CD4-positive, alpha-beta T cell treated with Interleukin-10 for 1 hour (primary cell): ENCODE data around the gene BOK.

Source experiments
- DNase-seq: peaks from one replicate; pipeline ENCODE4 v3.0.0-alpha.2; 2020

BOK gene

DNA sequence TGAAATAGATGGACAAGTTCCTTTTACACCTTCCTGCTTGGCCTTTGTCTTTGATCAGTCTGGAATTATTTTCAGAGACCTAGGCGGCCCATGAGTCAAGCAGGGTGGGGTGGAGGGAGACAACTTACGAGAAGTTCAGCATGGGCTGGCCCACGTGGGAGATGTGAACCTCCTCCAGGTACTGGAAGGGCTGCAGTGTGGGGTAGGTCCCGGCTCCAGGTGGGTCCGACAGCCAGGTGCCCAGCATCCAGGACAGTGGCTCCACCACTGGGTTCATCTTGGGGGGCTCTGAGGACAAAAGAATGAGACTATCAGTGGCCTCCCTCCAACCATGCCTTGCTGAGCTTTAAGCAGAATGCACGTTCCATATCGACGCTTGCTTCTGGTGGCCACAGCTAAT is 47.6 kb downstream of the BOK start:
- no peak for DNase-seq

DNA sequence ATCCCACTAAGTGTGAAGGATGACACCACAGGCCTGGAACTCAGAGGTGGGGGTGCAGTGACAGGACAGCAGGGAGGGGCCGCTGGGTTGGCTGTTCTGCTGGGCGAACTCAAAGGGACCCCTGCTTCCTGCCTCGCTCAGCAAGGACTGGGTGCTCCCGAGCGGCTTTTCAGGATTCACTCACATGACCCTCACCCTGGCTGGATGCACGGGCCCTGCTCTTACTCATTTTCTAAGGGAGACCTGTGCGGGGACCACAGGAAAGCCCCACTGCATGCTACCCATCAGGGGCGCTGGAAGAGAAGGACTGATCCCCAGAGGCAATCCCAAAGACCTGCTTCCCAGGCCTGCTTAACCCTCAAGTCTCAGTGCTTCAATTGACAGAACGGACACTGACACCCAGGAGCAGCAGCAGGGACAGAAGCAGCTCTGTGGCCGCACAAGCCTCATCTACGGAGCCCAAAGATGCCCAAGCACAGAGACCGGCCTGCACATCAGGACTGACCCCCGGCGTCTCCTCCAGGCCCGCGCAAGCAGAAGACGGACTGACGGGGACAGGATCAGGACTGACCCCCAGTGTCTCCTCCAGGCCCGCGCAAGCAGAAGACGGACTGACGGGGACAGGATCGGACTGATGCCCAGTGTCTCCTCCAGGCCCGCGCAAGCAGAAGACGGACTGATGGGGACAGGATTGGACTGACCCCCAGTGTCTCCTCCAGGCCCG is 48.8 kb downstream of the BOK start:
- no peak for DNase-seq

DNA sequence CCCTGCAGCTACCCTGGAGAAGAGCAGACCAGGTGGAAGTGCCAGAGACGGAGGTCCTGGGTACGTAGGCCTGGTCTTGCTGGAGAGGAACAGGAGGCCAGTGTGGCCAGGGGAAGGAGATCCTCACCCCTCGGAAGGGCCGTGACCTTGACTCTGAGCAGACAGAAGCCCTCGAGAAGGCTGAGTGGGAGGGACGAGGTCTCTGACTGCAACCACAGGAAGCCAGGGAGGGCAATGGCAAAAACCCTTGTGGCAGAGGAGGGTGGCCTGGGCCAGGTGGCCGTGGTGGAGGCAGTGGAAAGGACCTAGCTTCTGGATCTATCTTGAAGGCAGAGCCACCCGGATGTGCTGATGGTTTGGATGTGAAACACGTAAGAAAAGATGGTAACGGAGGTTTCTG is 50.3 kb downstream of the BOK start:
- no peak for DNase-seq

DNA sequence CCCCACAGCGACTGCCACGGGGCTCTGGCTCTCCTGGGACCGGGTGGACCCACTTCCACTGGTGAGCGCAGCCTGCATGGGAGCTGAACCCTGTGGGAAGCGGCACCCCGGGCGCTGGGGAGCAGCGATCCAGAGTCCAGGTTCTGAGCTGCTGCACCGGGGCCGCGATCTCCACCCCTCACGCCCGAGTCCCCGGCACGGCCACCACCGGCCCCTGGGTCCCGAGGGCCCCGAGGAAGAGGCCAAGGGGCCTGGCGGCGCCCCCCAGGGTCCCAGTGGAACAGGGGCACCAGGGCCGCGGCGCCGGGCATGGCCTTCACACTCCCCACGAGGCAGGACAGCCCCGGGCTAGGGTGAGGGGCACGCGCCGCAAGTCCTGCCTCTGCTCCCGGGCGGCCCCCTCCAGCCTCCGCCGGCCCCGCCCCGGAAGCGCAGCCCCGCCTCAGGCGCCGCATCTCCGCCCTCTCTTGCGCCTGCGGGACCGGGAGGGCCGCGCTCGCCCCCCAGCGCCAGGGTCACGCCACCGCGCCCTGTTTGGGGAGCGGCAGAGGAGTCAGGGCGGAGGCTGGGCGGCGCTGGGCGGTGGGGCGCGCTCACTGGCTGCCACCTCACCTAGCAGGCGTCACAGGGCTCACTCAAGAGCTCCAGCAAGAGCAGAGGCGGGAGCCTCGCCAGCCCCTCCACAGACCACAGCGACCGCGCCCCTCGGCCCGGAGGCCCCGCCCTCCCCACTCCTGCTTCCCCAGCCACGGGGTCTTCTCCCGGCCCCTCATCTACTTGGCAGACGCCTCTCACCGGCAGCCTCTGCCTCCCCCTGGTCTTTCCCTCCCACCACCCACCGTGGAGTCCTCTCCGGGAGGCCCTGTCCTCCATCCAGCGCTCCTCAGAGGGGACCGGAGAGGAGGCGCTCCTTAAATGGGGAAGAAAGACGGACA is 51.6 kb downstream of the BOK start:
- DNase-seq, result peak; percentile 93

DNA sequence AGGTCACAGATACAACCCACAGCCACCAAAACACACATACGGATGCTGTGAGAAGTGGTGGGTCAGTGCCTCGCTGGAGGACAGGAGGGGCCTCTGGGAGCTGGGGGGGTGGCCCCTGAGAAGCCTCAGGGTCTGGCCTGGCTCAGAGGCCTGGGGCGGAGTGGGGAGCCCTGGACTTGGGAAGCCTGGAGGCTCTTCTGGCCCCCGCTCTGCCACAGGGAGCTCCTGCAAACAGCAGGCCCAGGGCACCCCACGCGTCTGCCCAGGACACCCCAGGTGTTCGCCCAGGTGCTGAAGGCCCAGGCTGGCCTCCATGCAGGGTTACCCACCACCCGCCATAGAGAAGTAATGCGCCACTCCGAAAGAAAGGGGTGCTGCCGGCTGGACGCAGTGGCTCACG is 52.5 kb downstream of the BOK start:
- DNase-seq, result no peak

DNA sequence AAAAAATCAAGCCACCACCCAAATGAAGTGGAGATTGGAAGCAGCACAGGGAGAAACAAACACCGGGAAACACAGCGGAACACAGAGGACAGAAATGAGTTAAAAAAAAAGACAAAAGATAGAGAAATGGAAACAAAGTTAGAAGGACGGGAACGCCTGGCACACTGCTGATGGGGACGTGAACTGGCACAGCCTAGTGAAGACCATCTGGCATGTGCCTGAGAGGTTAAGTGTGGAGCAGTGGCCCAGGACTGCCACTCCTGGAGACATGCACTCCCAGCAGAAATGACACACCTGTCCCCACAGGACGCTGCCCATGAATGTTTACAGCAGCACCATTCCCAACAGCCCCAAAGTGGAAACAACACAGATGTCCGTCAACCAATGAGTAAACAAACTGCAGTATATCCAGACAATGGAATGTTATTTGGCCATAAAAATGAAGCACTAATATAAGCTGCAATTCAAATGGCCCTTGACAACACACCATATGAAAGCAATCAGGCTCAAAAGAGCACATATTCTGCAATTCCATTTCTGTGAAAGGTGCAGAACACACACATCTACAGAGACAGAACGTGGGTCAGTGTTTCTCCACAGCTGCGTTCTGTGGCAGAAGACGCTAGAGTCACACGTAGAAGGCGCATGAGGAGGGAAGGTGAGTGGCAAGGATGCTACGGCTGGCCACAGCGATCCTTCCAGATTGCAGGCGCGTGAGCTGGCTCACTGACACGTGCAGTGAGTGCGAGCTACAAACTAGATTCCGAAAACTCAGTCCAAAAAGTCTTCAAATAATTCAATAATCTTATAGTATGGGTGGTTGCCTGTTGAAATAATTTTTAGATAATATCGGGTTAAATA is 53.8 kb downstream of the BOK start:
- DNase-seq, result no peak

DNA sequence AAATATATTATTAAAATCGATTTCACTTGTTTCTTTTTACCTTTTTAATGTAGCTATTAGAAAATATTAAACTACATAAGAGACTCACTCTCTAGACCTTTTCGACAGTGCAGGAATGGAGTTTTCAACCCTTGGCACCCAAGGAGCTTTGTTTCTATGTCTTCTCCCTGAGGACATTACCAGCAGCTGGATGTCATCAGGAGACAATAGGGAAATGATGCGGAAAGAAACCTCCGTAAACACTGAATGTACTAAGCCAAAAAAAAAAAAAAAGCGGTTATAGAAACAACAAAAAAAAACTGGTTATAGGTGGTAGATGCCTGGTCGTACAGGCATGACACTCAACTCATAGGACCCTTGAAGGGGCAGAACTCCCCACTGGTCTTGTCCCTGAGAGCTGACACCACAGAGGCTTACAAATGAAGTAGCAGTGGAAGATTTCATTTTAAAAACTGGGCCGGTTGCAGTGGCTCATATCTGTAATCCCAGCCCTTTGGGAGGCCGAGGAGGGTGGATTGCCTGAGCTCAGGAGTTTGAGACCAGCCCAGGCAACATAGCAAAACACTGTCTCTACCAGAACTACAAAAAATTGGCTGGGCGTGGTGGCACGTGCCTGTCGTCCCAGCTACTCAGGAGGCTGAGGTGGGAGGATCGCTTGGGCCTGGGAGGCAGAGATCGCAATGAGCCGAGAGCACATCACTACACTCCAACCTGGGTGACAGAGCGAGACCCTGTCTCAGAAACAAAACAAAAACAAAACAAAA is 54.7 kb downstream of the BOK start:
- DNase-seq, result no peak

DNA sequence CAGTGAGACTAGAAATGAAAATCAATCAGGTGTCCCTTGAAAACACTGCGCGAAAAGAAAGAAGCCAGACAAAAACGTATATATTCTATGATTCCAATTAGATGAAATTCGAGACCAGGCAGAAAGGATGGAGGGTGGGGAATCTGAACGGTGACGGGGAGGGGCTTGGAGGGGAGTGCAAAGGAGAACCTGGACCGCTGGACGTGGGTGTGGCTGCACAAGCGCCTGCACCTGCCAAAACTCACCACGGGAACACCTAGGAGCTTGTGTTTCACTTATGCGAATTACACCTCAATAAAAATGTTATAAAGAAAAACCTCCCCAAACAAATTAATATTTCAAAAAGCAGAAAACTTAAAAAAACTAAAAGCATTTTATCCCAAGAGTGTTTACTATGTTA is 56.5 kb downstream of the BOK start:
- DNase-seq, result no peak

DNA sequence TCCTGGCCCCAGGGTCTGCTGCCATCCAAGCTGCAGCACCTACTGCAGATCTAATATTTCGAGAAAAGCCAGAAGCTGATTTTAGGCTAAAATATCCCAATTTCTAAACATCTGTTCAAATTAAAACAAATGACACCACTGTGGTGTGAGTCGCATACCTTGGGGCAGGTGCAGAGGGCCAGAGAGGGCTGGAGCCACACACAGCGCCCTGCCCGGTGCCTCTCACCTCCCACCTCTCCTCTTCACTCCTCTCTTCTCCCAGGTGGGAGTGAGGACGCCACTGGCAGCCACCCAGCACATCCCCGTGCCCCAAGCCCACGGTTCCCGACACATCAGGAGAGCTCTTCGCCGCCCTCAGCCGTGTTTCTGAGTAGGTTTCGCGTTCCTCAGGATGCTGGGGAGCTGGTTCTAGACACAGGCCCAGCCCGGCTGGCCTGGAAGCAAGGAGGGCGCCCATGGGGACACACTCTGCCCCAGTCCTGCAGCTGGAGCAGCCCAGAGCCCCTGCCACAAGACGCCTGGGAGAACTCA is 57.0 kb downstream of the BOK start:
- DNase-seq, result no peak

DNA sequence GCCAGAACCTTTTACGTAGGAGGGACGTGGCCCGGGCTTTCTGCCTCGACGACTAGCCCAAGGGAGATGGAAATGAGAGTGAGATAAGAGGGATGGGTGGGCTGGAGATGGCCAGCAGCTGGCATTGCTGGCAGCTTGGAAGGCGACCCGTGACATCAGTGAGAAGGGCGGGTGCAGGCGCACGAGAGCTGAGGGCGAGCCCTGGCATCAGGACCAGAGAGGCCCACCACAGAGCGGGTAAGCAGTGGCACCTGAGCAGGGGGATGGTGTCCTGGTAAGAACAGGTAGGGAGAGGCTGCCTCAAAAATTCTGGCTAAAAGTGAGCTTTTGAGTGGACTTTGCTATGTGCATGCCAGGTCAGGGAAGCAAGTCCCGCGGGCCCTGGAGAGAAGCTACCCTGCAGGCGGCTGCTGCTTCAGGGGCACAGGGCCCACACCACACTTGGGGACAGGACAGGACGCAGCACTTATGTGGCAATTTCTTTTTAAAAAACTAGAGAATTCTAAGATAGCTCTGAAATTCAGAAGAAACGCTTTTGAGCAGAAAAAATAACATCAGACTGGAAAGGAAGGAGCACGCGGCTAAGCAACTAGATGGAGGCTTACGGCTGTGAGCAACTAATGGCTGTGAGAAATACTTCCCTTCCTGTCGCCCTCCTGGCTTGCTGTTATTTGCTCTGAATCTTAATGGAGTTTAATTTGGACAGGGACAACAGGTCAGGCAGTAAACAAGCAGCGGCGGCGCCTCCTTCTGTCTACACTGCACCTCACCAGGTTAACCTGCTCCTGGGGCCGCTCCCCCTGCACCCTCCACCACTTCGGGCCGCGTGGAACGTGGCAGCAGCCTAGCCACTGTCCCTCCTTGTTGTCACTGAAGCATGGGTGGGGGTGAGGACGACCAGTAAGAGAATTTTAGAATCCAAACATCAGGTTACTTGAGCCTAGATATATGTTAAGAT is 57.9 kb downstream of the BOK start:
- DNase-seq, result no peak

DNA sequence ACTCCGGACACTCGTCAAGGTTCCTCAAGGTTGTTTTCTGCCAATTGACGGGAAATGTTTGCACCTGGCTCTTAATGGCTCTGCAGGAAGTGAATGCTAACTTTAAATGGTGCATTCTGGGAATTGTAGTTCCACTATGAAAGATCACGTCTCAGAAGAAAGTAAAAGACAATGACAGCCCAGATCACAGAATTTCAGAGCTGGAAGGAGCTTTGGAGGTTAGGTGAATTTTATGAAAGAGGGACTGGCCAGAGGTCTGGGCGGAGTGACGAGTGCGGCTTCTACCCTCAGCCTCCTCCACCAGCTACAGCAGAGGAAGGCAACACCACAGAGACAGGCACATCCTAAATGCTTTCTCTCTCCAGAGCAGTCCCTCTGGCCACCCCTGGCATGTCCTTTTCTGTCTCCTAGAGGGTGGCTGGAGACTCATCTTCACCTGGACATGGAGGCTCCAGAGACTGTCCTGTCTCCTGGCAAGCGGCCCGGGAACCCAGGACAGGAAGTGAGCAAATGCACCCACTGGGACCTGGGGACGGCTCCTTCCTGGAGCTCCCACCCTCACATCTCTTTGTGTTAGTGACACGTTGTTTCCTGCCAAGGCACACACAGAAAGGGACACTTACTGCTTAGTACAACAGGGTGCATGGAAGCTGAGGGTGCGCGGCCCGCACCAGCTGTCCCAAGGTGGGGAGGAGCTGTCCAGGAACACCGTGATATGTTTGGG is 59.0 kb downstream of the BOK start:
- DNase-seq, result peak; percentile 74

DNA sequence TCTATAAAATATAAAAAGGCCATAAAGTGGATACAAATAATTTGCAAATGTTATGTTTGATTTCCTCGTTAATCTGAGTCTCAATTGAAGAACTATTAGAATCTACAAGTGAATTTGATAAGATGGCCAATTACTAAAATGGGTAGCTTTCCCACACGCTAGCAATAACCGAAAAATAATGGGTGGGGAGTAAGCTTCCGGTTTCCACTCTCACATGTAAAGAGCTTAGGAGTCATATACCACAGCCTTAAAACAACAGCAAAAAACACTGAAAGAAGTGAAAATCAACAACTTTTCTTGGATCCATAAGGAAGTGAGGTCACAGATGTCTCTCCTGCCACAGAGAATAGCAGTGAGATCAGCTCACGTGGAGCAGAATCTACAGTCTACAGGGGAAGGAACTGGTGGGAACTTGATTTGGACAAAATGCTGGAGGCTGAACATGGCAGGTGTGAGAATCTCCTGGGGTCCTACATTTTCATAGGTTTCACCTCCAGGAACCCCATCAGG is 59.8 kb downstream of the BOK start:
- peak; percentile 8 for DNase-seq

DNA sequence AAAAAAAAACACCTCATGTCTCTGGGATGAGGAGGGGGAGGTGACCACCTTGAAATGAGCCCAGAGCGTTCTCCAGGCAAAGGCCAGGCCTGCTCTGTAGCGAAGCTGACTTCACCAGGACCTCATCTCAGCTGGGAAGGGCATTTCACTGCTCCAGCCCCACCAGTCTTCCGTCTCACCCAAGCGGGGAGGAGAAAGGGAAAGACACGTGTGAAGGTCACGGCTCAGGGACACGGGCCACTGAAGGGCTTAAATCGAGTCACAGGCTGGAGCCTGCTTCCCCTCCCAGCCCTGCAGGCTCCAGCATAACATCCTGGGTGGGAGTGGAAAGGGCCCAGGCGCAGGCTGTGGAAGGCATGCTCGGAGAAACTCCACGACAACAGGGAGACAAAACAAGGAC is 60.3 kb downstream of the BOK start:
- no peak for DNase-seq

DNA sequence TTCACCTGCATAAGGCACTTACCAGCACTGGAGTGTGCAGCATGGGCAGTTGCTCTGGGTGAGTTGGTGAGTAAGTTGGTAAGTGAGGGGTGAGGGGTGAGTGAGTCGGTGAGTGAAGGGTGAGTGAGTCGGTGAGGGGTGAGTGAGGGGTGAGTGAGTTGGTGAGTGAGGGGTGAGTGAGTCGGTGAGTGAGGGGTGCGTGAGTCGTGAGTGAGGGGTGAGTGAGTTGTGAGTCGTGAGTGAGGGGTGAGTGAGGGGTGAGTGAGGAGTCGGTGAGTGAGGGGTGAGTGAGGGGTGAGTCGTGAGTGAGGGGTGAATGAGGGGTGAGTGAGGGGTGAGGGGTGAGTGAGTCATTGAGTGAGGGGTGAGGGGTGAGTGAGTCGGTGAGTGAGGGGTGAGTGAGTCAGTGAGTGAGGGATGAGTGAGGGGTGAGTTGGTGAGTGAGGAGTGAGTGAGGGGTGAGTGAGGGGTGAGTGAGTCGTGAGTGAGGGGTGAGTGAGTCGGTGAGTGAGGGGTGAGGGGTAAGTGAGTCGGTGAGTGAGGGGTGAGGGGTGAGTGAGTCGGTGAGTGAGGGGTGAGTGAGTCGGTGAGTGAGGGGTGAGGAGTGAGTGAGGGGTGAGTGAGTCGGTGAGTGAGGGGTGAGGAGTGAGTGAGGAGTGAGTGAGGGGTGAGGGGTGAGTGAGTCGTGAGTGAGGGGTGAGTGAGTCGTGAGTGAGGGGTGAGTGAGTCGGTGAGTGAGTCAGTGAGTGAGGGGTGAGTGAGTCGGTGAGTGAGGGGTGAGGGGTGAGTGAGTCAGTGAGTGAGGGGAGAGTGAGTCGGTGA is 61.3 kb downstream of the BOK start:
- DNase-seq, result no peak

DNA sequence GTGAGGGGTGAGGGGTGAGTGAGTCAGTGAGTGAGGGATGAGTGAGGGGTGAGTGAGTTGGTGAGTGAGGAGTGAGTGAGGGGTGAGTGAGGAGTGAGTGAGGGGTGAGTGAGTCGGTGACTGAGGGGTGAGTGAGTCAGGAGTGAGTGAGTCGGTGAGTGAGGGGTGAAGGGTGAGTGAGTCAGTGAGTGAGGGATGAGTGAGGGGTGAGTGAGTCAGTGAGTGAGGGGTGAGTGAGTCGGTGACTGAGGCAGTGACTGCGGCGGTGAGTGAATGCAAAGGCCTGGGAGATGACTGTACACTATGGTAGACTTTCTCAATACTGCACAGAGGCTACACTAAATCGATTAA is 61.8 kb downstream of the BOK start:
- DNase-seq, result no peak
